Thyroid gland (tissue), 4 donors: Measurements from ENCODE around the gene KRT38.

ENCODE experiments used
- POLR2A ChIP-seq, 2 donors: fragments of 450-650 bp; IDR thresholded peaks; one replicate each; pipeline ENCODE4 v1.6.1; 2017; ENCODE audit warnings: antibody characterized with exemption in 2 of 2, mild to moderate bottlenecking in 2 of 2, moderate library complexity in 1 of 2
- TF ChIP-seq, protein P1 (sequence below), 6 experiments: fragments of 200-600 bp in 3 of 6; fragments of 450-650 bp in 3 of 6; sonication (generic) in 3 of 6; IDR thresholded peaks; one replicate each; pipeline ENCODE4 v1.5.1; 2016 to 2019; ENCODE audit warnings: antibody characterized with exemption in 6 of 6, mild to moderate bottlenecking in 2 of 6, inconsistent platforms in 1 of 6, moderate library complexity in 1 of 6

DNA sequence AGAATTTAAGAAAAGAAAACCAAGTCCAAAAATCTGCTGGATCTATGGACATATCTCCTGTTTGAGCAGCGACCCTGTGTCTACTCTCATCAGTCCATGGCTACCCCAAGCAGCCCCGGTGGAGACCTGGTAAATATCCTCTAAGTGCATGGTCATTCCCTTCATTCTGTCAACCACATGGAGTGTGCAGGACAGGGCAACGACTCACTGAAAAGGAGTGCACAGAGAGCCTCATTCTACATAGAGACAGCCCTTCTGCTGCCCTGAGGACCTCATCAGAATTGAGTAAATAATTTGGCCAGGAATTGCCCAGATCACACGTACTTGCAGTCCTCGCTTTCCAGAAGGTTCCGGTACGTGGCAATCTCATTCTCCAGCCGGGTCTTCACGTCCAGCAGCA lies 3.0 kb downstream of the KRT38 start:
- no peak for TF ChIP-seq POLR2A (IDR thresholded peaks at IDR 0.05)
- TF ChIP-seq, protein P1, sequence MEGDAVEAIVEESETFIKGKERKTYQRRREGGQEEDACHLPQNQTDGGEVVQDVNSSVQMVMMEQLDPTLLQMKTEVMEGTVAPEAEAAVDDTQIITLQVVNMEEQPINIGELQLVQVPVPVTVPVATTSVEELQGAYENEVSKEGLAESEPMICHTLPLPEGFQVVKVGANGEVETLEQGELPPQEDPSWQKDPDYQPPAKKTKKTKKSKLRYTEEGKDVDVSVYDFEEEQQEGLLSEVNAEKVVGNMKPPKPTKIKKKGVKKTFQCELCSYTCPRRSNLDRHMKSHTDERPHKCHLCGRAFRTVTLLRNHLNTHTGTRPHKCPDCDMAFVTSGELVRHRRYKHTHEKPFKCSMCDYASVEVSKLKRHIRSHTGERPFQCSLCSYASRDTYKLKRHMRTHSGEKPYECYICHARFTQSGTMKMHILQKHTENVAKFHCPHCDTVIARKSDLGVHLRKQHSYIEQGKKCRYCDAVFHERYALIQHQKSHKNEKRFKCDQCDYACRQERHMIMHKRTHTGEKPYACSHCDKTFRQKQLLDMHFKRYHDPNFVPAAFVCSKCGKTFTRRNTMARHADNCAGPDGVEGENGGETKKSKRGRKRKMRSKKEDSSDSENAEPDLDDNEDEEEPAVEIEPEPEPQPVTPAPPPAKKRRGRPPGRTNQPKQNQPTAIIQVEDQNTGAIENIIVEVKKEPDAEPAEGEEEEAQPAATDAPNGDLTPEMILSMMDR (IDR thresholded peaks at IDR 0.05): no peak
